ENCODE measurements around the gene CELA1. TPM values are rescaled to one million over a fixed set of nuclear protein-coding genes. Genes with fewer than 3 reads are reported as not detected.

The CELA1 gene
- polyA plus RNA-seq, 1 donor from 2014 or later = not detected

GRCh38 chr12:51328587-51328986, 17.9 kb downstream of the CELA1 start:
- no peaks in the 10 kb centered on the region for H3K27me3 ChIP-seq (ENCODE audit: insufficient read depth, low read depth, low read length)
- H3K4me3 ChIP-seq (ENCODE audit: low read length) = no peak overlapping the region
- no peak overlapping the region for H3K4me2 ChIP-seq (ENCODE audit: low read length)
- no peak overlapping the region for H3K9ac ChIP-seq (ENCODE audit: low read length)
- H3K27ac ChIP-seq (ENCODE audit: low read length) = no peak overlapping the region
- H3K9me3 ChIP-seq (ENCODE audit: low read length) = no peaks in the 10 kb centered on the region
- no peaks in the 10 kb centered on the region for H3F3A ChIP-seq (ENCODE audit: insufficient read depth, low read length, poor library complexity, severe bottlenecking)
- no peaks in the 10 kb centered on the region for H4K20me1 ChIP-seq (ENCODE audit: insufficient read depth)
- H3K36me3 ChIP-seq (ENCODE audit: insufficient read depth, low read length) = no peaks in the 10 kb centered on the region
- no peaks in the 10 kb centered on the region for H3K79me2 ChIP-seq (replicated peaks; ENCODE audit: insufficient read depth, low read length)
- TF ChIP-seq SMC3 (conservative IDR thresholded peaks at IDR 0.05; ENCODE audit: poor library complexity) (no peak), CTCF (IDR thresholded peaks at IDR 0.05; ENCODE audit: poor library complexity, severe bottlenecking) (no peak)
- H2AFZ ChIP-seq (ENCODE audit: low read depth, low read length) = no peak overlapping the region
- H3K9me2 ChIP-seq (ENCODE audit: insufficient read depth, low read length) = no peaks in the 10 kb centered on the region

- Histone ChIP-seq H3K79me2 (replicated peaks; ENCODE audit: insufficient read depth, low read length) (no peaks in the 10 kb centered on the region), H3K9me2 (ENCODE audit: insufficient read depth, low read length) (no peaks in the 10 kb centered on the region), H3K27ac (ENCODE audit: low read length) (no peak overlapping the region), H2AFZ (ENCODE audit: low read depth, low read length) (no peak overlapping the region), H3K9ac (ENCODE audit: low read length) (no peak overlapping the region), H3K27me3 (ENCODE audit: insufficient read depth, low read depth, low read length) (no peaks in the 10 kb centered on the region), H3F3A (ENCODE audit: insufficient read depth, low read length, poor library complexity, severe bottlenecking) (no peaks in the 10 kb centered on the region), H3K9me3 (ENCODE audit: low read length) (no peaks in the 10 kb centered on the region), H3K36me3 (ENCODE audit: insufficient read depth, low read length) (no peaks in the 10 kb centered on the region), H3K4me2 (ENCODE audit: low read length) (no peak overlapping the region), H4K20me1 (ENCODE audit: insufficient read depth) (no peaks in the 10 kb centered on the region), H3K4me3 (ENCODE audit: low read length) (no peak overlapping the region)
- TF ChIP-seq MXI1 (conservative IDR thresholded peaks at IDR 0.05; ENCODE audit: poor library complexity, severe bottlenecking) (no peak), TAF1 (IDR thresholded peaks at IDR 0.05; ENCODE audit: low read depth) (no peak), RAD21 (conservative IDR thresholded peaks at IDR 0.05) (no peak), POLR2AphosphoS5 (IDR thresholded peaks at IDR 0.05) (no peak), CTCF (IDR thresholded peaks at IDR 0.05; ENCODE audit: poor library complexity, severe bottlenecking) (no peak), EP300 (conservative IDR thresholded peaks at IDR 0.05; ENCODE audit: poor library complexity, severe bottlenecking) (no peak), SMC3 (conservative IDR thresholded peaks at IDR 0.05; ENCODE audit: poor library complexity) (no peak), EZH2 (IDR thresholded peaks at IDR 0.05; ENCODE audit: borderline replicate concordance, insufficient read depth, low read length, poor library complexity, severe bottlenecking) (no peak), REST (IDR thresholded peaks at IDR 0.05; ENCODE audit: borderline replicate concordance) (no peak)
Observed at GRCh38 chr12:51326698-51327439, 19.6 kb downstream of the CELA1 start.
